ENCODE results near the gene TSPAN15.

DNA sequence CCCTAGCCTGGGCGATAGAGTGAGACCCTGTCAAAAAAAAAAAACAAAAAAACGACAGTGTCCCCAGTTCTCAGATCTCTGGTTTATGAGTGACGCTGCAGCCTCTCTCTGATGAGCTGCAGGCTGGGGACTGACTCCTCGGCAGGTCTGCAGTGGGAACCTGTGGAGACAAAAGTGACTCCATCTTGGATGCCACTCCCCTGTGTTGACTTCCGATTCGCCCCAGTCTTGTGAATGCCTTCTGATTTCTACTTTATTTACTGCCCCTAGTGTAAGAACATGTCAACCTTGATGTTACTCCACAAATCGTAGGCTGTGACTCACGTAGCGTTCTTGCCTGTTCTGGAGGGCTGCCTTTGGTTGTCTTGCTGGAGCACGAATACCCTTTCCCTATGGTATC, 40.8 kb upstream of the TSPAN15 start:
- TF ChIP-seq POLR2A (IDR thresholded peaks at IDR 0.05) (no peak), POLR2AphosphoS5 (IDR thresholded peaks at IDR 0.05) (no peak)
- TF ChIP-seq, protein P1, sequence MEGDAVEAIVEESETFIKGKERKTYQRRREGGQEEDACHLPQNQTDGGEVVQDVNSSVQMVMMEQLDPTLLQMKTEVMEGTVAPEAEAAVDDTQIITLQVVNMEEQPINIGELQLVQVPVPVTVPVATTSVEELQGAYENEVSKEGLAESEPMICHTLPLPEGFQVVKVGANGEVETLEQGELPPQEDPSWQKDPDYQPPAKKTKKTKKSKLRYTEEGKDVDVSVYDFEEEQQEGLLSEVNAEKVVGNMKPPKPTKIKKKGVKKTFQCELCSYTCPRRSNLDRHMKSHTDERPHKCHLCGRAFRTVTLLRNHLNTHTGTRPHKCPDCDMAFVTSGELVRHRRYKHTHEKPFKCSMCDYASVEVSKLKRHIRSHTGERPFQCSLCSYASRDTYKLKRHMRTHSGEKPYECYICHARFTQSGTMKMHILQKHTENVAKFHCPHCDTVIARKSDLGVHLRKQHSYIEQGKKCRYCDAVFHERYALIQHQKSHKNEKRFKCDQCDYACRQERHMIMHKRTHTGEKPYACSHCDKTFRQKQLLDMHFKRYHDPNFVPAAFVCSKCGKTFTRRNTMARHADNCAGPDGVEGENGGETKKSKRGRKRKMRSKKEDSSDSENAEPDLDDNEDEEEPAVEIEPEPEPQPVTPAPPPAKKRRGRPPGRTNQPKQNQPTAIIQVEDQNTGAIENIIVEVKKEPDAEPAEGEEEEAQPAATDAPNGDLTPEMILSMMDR (IDR thresholded peaks at IDR 0.05) = no peak

Data from breast epithelium (tissue), 3 donors.